Effector CD4-positive, alpha-beta T cell (primary cell): Measurements from ENCODE around the gene AOC2.
"Not testable (repeated sequence)": the region's sequence is repeated elsewhere in the genome, so short reads cannot be mapped to it uniquely, and the experiment has no call there.

Experiments
- DNase-seq: peaks from one replicate; pipeline ENCODE4 v3.0.0-alpha.2; 2020

AOC2 gene

GRCh38 chr17:42883802-42884558 is 39.6 kb downstream of the AOC2 start:
- no peak for DNase-seq

GRCh38 chr17:42885806-42886205 is 41.4 kb downstream of the AOC2 start:
- not testable (repeated sequence) for DNase-seq

GRCh38 chr17:42886283-42887176 is 42.1 kb downstream of the AOC2 start:
- no peak for DNase-seq

GRCh38 chr17:42889809-42890208 is 45.4 kb downstream of the AOC2 start:
- no peak for DNase-seq

GRCh38 chr17:42891539-42892152 is 47.3 kb downstream of the AOC2 start:
- DNase-seq = no peak

DNA sequence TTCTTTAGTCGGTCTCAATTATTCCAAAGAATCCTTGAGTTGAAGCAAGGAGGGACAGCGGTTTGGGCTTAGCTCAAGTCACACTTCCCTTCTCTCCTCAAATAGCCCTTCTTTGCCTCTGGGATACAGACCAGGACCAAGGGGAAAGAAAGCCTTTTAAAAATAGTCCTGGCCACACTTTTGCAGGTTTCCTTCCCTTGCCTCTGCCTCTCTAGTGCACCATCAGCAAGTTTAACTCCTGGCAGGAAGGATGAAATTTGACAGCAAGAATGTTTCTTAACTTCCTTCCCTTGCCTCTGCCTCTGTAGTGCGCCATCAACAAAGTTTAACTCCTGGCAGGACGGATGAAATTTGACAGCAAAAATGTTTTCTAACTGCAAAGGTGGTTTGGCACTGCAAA is 49.0 kb downstream of the AOC2 start:
- no peak for DNase-seq

- DNase-seq = no peak
These were observed 50.2 kb downstream of the AOC2 start for GRCh38 chr17:42894283-42895184.

DNA sequence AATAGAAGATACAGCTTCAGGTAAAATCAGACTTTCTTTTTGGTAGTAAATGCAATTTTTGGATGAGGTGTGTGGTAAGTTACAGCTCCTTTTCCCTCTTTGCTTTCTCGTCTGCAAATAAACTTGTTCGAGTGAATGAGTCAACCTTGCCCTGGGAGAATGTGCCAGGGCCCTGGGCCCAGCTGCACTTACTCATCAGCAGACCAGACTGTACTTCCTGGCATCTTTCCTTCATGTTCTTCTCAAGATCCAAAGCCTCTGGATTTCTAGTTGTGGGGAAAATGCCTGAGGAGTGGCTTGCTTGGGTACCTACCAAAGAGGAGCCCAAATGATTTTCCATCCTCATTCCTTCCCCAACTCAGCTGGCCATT is 50.8 kb downstream of the AOC2 start:
- DNase-seq = no peak

DNA sequence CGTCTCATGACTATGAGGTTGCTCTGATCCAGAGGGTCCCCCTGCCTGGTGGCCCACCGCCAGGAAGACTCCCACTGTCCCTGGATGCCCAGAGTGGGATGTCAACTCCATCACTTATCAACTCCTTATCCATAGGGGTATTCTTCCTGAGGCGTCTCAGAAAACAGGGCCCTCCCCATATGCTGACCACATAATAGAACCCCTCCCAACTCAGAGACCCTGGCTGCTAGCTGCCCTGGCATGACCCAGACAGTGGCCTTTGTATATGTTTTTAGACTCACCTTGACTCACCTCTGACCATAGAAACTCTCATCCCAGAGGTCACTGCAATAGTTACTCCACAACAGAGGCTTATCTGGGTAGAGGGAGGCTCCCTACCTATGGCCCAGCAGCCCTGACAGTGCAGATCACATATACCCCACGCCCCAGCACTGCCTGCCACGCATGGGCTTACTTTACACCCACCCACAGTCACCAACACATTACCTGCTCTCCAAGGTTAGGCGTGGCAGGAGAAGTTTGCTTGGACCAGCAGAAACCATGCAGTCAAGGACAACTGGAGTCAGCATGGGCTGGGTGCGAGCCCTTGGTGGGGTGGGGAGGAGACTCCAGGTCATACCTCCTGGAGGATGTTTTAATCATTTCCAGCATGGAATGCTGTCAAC is 53.9 kb downstream of the AOC2 start:
- no peak for DNase-seq

GRCh38 chr17:42899981-42900380 is 55.6 kb downstream of the AOC2 start:
- not testable (repeated sequence) for DNase-seq
